K562 (cell line): ENCODE measurements around the gene NCL. TPM values are rescaled to one million over a fixed set of nuclear protein-coding genes. Genes with fewer than 3 reads are reported as not detected.
A peak's percentile ranks its signal among the peaks of the same experiment; 100 is the strongest.

Experiments
- ATAC-seq: fragments of 200-7000 bp; cut with Tn5 transposase; 3 replicates; pipeline ENCODE4 v1.9.1; 2020; ENCODE audit warnings: moderate library complexity
- BruUV-seq: library from RNA; stranded (reverse); fragments of 400-500 nt; replicated peaks from 2 replicates; lab custom pipeline; 2021; lab: Mats Ljungman, UMichigan
- CTCF ChIA-PET: fragments of 300-600 bp; formaldehyde crosslinking; extraction: SDS; loops from one replicate; lab custom pipeline; 2021; ENCODE audit warnings: low intra/inter-chr PET ratio; lab: Yijun Ruan, JAX
- POLR2A ChIA-PET: fragments of 300-600, 350-650 bp; sonication (Branson Sonifier 250); formaldehyde crosslinking; extraction: SDS; loops from one replicate; lab custom pipeline; 2021; ENCODE audit warnings: antibody characterized with exemption, inconsistent platforms; lab: Yijun Ruan, JAX
- DNase-seq, 4 experiments: peaks; one replicate each; pipeline versions ENCODE4 v3.0.0 to v3.0.0-alpha.2; 2011 to 2018; ENCODE audit warnings: low spot score in 3 of 4, mixed read lengths in 3 of 4; ENCODE audit errors: extremely low read depth in 1 of 4
- FAIRE-seq: peaks from 2 replicates; lab custom pipeline; 2011; peaks lifted over from hg19 to GRCh38; lab: Jason Lieb, UNC
- H2AFZ ChIP-seq: 2 replicates; pipeline ENCODE4 v1.6.0; 2011; ENCODE audit warnings: low read depth, low read length, control low read depth, inconsistent platforms
- H3K27ac ChIP-seq: fragments of 200-600 bp; 3 replicates; pipeline ENCODE4 v1.8.0; 2011; ENCODE audit warnings: low read depth, mild to moderate bottlenecking, control low read depth, inconsistent platforms, low read length, moderate library complexity, mixed read lengths; ENCODE audit errors: extremely low read depth
- H3K27me3 ChIP-seq, 2 experiments: fragments of 300-600 bp in 1 of 2; 2 replicates in 1 of 2; 3 replicates in 1 of 2; pipeline versions ENCODE4 v1.6.0 to v1.8.0; 2011; ENCODE audit warnings: inconsistent platforms in 2 of 2, low read length in 2 of 2, mild to moderate bottlenecking in 1 of 2, mixed read lengths in 1 of 2, moderate library complexity in 1 of 2; ENCODE audit not compliant: control insufficient read depth in 2 of 2, insufficient read depth in 2 of 2
- H3K36me3 ChIP-seq: fragments of 300-600 bp; 3 replicates; pipeline ENCODE4 v1.8.0; 2011; ENCODE audit warnings: mild to moderate bottlenecking, low read length, inconsistent platforms; ENCODE audit not compliant: control insufficient read depth, insufficient read depth
- H3K4me1 ChIP-seq, 2 experiments: fragments of 200-600 bp in 1 of 2; replicated peaks in 1 of 2; 2 replicates in 1 of 2; 3 replicates in 1 of 2; pipeline versions ENCODE4 v1.5.1 to v1.8.0; 2011; ENCODE audit warnings: inconsistent platforms in 2 of 2, low read length in 2 of 2, mild to moderate bottlenecking in 1 of 2, mixed read lengths in 1 of 2, moderate library complexity in 1 of 2; ENCODE audit not compliant: control insufficient read depth in 2 of 2, insufficient read depth in 2 of 2
- H3K4me2 ChIP-seq: 2 replicates; pipeline ENCODE4 v1.6.1; 2011; ENCODE audit warnings: low read length, control low read depth, inconsistent platforms, mixed read lengths; ENCODE audit not compliant: insufficient read depth
- H3K4me3 ChIP-seq: fragments of 200-600 bp; sonication (generic), shearing (Covaris generic); 2 replicates; pipeline ENCODE4 v1.5.1; 2016; ENCODE audit warnings: control low read depth, inconsistent platforms
- H3K79me2 ChIP-seq: fragments of 200-600 bp; 3 replicates; pipeline ENCODE4 v1.8.0; 2011; ENCODE audit warnings: low read length, inconsistent platforms; ENCODE audit not compliant: control insufficient read depth, insufficient read depth
- H3K9ac ChIP-seq, 2 experiments: 2 replicates each; pipeline versions ENCODE4 v1.6.0 to v1.6.1; 2011; ENCODE audit warnings: low read depth in 2 of 2, low read length in 2 of 2, control low read depth in 1 of 2, inconsistent platforms in 1 of 2, mild to moderate bottlenecking in 1 of 2, mixed read lengths in 1 of 2; ENCODE audit not compliant: insufficient read depth in 1 of 2
- H3K9me1 ChIP-seq: one replicate; pipeline ENCODE4 v1.6.0; 2011; ENCODE audit warnings: inconsistent platforms, mild to moderate bottlenecking, low read length, moderate library complexity; ENCODE audit not compliant: control insufficient read depth, insufficient read depth
- H3K9me3 ChIP-seq: replicated peaks from 2 replicates; pipeline ENCODE4 v1.5.1; 2011; ENCODE audit warnings: low read depth, low read length, inconsistent platforms; ENCODE audit not compliant: control insufficient read depth, insufficient read depth
- H4K20me1 ChIP-seq: replicated peaks from 2 replicates; pipeline ENCODE4 v1.6.1; 2011; ENCODE audit warnings: low read length, inconsistent platforms, mixed read lengths; ENCODE audit not compliant: control insufficient read depth, insufficient read depth
- BRD4 ChIP-seq: fragments of 200-600 bp; sonication (generic); IDR thresholded peaks from 2 replicates; pipeline ENCODE4 v1.6.1; 2017; ENCODE audit warnings: inconsistent platforms
- CHD4 ChIP-seq: fragments of 200-600 bp; sonication (generic); IDR thresholded peaks from 3 replicates; pipeline ENCODE4 v1.6.1; 2012; ENCODE audit warnings: low read depth, mild to moderate bottlenecking, mixed read lengths, low read length, inconsistent platforms; ENCODE audit not compliant: insufficient read depth, insufficient replicate concordance, poor library complexity, severe bottlenecking
- HEY1 ChIP-seq: fragments of 250-450 bp; sonication (Bioruptor Pico); IDR thresholded peaks from 2 replicates; pipeline ENCODE4 v1.5.0; 2020; ENCODE audit warnings: mild to moderate bottlenecking, moderate library complexity, borderline replicate concordance
- MTA1 ChIP-seq: fragments of 450-650 bp; IDR thresholded peaks from 2 replicates; pipeline ENCODE4 v1.6.1; 2017; ENCODE audit warnings: borderline replicate concordance
- POLR2G ChIP-seq: fragments of 200-400 bp; formaldehyde crosslinking; IDR thresholded peaks from 2 replicates; pipeline ENCODE4 v1.6.1; 2017; ENCODE audit warnings: low read depth, mild to moderate bottlenecking, antibody characterized with exemption, low read length, moderate library complexity
- RBBP5 ChIP-seq: fragments of 200-600 bp; sonication (generic); IDR thresholded peaks from 2 replicates; pipeline ENCODE4 v1.6.1; 2012; ENCODE audit warnings: borderline replicate concordance, mild to moderate bottlenecking, low read length, control low read depth, inconsistent platforms; ENCODE audit not compliant: insufficient read depth, poor library complexity, severe bottlenecking
- RBFOX2 ChIP-seq: fragments of 200-400 bp; formaldehyde crosslinking; IDR thresholded peaks from 2 replicates; pipeline ENCODE4 v1.6.1; 2017; ENCODE audit warnings: low read depth, mild to moderate bottlenecking, low read length, moderate library complexity
- SUPT5H ChIP-seq: fragments of 450-650 bp; IDR thresholded peaks from 2 replicates; pipeline ENCODE4 v1.6.1; 2016
- ZNF512 ChIP-seq: IDR thresholded peaks from 2 replicates; pipeline ENCODE4 v1.6.1; 2016; ENCODE audit warnings: missing genetic modification characterization, missing compliant biosample characterization
- ZNF696 ChIP-seq: fragments of 250-450 bp; sonication (Bioruptor Pico); conservative IDR thresholded peaks from 2 replicates; pipeline ENCODE4 v1.4.0; 2020; ENCODE audit warnings: mild to moderate bottlenecking, moderate library complexity
- ZZZ3 ChIP-seq: fragments of 450-650 bp; IDR thresholded peaks from 2 replicates; pipeline ENCODE4 v1.6.1; 2016; ENCODE audit warnings: antibody characterized with exemption, mild to moderate bottlenecking, moderate library complexity
- WGBS: fragments of 100-300 bp; shearing (Covaris generic); methylation state at CpG from one replicate; pipeline ENCODE4 v1.1.6; 2016; ENCODE audit warnings: low coverage, mixed read lengths; ENCODE audit not compliant: insufficient coverage; ENCODE audit errors: missing lambda C conversion rate; 5-methylcytosine and 5-hydroxymethylcytosine counted together
- in situ Hi-C: fragments of 300-500 bp; cut with MboI; formaldehyde crosslinking; loops from 4 replicates; pipeline ENCODE4 v1.15.0; 2018; ENCODE audit warnings: inconsistent platforms, mixed read lengths
- intact Hi-C: fragments of 100-400 bp; cut with micrococcal nuclease; formaldehyde crosslinking; loops from 2 replicates; pipeline ENCODE4 v1.14.2; 2022
- polyA plus RNA-seq, 8 experiments: library from polyadenylated mRNA; depleted of rRNA in 4 of 8; stranded (reverse) in 5 of 8; unstranded in 3 of 8; fragments of >200 nt; fragmentation: Nextera tagmentation in 2 of 8; fragmentation: Illumina TruSeq in 1 of 8; extraction: Ambion mirVana in 2 of 8; extraction: Trizol in 1 of 8; gene quantifications; 2 replicates each; pipeline versions ENCODE4 v1.2.1 to v1.2.3, GENCODE V29; 2011 to 2014; ENCODE audit warnings: inconsistent platforms in 1 of 8, missing spikeins in 1 of 8
- total RNA-seq, 7 experiments: library from RNA; depleted of rRNA in 6 of 7; stranded (reverse); fragments of >200 nt in 6 of 7; fragmentation: Illumina TruSeq in 2 of 7; extraction: Trizol in 2 of 7; gene quantifications; 2 replicates each; pipeline versions ENCODE4 v1.2.1 to v1.2.3, GENCODE V29; 2011 to 2021; ENCODE audit warnings: low replicate concordance in 1 of 7

Gene NCL
- total and polyA plus RNA-seq, 9 of the 15 experiments (the other 6 are each of a cell fraction or from before 2014, with no cell fraction given), result 80.9 to 732 (median 361) TPM

GRCh38 chr2:231462729-231463465 lies 1.4 kb downstream of the NCL start:
- ChIA-PET CTCF (no interaction called here), POLR2A (interaction anchor here (0.9 to 7.9 kb wide), 3 partner anchors 9 to 33 kb away, joined by 3 to 95 read pairs (median 6); no protein-coding TSS in a partner anchor)
- in situ Hi-C loops (no loop called here), intact Hi-C loops (loop anchor here (10.0 kb wide), 1 partner anchor 322 kb away; the partner anchor contains the start of genes COPS7B and PDE6D)
- no TSS peak for BruUV-seq
- ATAC-seq, result no peak
- no peaks in the 10 kb centered on the region for H3K27me3 ChIP-seq
- H3K9me1 ChIP-seq, result peaks cover 5% of the 10 kb centered on the region
- H3K4me2 ChIP-seq, result peak overlapping the region; percentile 86
- H2AFZ ChIP-seq, result no peak overlapping the region
- peaks cover 72% of the 10 kb centered on the region for H3K79me2 ChIP-seq
- no peak for FAIRE-seq
- peaks cover 13 to 30% of the 10 kb centered on the region in 2 experiments; a peak in 4 of 5 replicates for H3K4me1 ChIP-seq
- H3K36me3 ChIP-seq, result peaks cover 58% of the 10 kb centered on the region
- H4K20me1 ChIP-seq, result peaks cover 33% of the 10 kb centered on the region
- peak overlapping the region; percentile 77 for H3K4me3 ChIP-seq
- no peak for DNase-seq
- H3K9ac ChIP-seq, result peak overlapping the region; percentile 95 to 100
- H3K9me3 ChIP-seq, result no peaks in the 10 kb centered on the region
- H3K27ac ChIP-seq, result peak overlapping the region; percentile 96
- TF ChIP-seq ZNF696 (no peak), HEY1 (CRISPR knock-in tag) (no peak), RBBP5 (no peak), MTA1 (no peak), ZZZ3 (no peak), POLR2G (peak; percentile 24; the same call in 1 of the 2 replicates), SUPT5H (0 out of 2 replicates have a peak, but pooled peaks have one; percentile 14), CHD4 (no peak), ZNF512 (0 out of 2 replicates have a peak, but pooled peaks have one; percentile 11), BRD4 (0 out of 2 replicates have a peak, but pooled peaks have one; percentile 1), RBFOX2 (peak; percentile 43; the same call in 1 of the 2 replicates)
- 0% methylated on average over 4 of the region's 4 CpGs for WGBS
